Panc1 (cell line): ENCODE results near the gene SLC7A14.

Experiments
- POLR2AphosphoS5 ChIP-seq: IDR thresholded peaks from 2 replicates; pipeline ENCODE4 v1.6.1; 2012; ENCODE audit warnings: mild to moderate bottlenecking, low read depth, low read length, moderate library complexity
- SIN3A ChIP-seq: IDR thresholded peaks from 2 replicates; pipeline ENCODE4 v1.6.1; 2012; ENCODE audit warnings: low read depth, mild to moderate bottlenecking, low read length, moderate library complexity, borderline replicate concordance; ENCODE audit not compliant: insufficient read depth
- TCF7L2 ChIP-seq: IDR thresholded peaks from 2 replicates; pipeline ENCODE4 v1.6.1; 2011; ENCODE audit warnings: mild to moderate bottlenecking, low read depth, low read length, inconsistent platforms
- TF ChIP-seq, protein P1 (sequence below): fragments of 450-650 bp; IDR thresholded peaks from 2 replicates; pipeline ENCODE4 v1.5.1; 2017; ENCODE audit warnings: mild to moderate bottlenecking
- TF ChIP-seq, protein P2 (sequence below), 2 experiments: IDR thresholded peaks; 2 replicates each; pipeline ENCODE4 v1.6.1; 2011 to 2012; ENCODE audit warnings: low read depth in 2 of 2, control low read depth in 1 of 2, low read length in 1 of 2, mild to moderate bottlenecking in 1 of 2, moderate library complexity in 1 of 2; ENCODE audit not compliant: insufficient read depth in 1 of 2

DNA sequence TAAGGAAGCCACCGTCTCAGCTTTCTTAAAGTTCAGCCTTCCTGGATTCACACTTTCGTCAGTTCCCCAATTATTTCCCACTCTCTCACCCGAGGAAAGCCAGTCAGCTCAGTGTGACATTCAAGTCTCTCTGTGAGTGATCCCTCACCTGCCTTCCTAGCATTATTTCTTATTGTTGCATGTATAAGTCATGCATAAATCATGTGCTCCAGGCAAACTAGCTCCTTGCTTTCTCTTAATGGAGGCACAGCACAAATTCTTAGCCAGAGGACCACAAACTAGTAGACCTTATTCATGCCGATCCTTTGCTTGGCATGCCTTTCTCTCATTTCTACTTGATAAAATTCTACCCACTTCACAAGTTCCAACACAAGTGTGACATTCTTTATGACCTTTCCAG, 122.9 kb downstream of the SLC7A14 start:
- TF ChIP-seq, protein P1, sequence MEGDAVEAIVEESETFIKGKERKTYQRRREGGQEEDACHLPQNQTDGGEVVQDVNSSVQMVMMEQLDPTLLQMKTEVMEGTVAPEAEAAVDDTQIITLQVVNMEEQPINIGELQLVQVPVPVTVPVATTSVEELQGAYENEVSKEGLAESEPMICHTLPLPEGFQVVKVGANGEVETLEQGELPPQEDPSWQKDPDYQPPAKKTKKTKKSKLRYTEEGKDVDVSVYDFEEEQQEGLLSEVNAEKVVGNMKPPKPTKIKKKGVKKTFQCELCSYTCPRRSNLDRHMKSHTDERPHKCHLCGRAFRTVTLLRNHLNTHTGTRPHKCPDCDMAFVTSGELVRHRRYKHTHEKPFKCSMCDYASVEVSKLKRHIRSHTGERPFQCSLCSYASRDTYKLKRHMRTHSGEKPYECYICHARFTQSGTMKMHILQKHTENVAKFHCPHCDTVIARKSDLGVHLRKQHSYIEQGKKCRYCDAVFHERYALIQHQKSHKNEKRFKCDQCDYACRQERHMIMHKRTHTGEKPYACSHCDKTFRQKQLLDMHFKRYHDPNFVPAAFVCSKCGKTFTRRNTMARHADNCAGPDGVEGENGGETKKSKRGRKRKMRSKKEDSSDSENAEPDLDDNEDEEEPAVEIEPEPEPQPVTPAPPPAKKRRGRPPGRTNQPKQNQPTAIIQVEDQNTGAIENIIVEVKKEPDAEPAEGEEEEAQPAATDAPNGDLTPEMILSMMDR = no peak
- no peak for TF ChIP-seq POLR2AphosphoS5
- TF ChIP-seq, protein P2, sequence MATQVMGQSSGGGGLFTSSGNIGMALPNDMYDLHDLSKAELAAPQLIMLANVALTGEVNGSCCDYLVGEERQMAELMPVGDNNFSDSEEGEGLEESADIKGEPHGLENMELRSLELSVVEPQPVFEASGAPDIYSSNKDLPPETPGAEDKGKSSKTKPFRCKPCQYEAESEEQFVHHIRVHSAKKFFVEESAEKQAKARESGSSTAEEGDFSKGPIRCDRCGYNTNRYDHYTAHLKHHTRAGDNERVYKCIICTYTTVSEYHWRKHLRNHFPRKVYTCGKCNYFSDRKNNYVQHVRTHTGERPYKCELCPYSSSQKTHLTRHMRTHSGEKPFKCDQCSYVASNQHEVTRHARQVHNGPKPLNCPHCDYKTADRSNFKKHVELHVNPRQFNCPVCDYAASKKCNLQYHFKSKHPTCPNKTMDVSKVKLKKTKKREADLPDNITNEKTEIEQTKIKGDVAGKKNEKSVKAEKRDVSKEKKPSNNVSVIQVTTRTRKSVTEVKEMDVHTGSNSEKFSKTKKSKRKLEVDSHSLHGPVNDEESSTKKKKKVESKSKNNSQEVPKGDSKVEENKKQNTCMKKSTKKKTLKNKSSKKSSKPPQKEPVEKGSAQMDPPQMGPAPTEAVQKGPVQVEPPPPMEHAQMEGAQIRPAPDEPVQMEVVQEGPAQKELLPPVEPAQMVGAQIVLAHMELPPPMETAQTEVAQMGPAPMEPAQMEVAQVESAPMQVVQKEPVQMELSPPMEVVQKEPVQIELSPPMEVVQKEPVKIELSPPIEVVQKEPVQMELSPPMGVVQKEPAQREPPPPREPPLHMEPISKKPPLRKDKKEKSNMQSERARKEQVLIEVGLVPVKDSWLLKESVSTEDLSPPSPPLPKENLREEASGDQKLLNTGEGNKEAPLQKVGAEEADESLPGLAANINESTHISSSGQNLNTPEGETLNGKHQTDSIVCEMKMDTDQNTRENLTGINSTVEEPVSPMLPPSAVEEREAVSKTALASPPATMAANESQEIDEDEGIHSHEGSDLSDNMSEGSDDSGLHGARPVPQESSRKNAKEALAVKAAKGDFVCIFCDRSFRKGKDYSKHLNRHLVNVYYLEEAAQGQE (IDR thresholded peaks at IDR 0.05; ENCODE audit: insufficient read depth in 1 of 2, low read depth in 2 of 2, low read length in 1 of 2) = no peak
- no peak for TF ChIP-seq SIN3A
- no peak for TF ChIP-seq TCF7L2
